OCI-M2 (cell line): ENCODE data around the gene SRSF9.
"Not testable (repeated sequence)": the region's sequence is repeated elsewhere in the genome, so short reads cannot be mapped to it uniquely, and the experiment has no call there.

Experiments used
- DNase-seq: peaks from one replicate; lab custom pipeline; 2025; ENCODE audit not compliant: unreplicated experiment; lab: John Stamatoyannopoulos, UW

SRSF9 gene, protein sequence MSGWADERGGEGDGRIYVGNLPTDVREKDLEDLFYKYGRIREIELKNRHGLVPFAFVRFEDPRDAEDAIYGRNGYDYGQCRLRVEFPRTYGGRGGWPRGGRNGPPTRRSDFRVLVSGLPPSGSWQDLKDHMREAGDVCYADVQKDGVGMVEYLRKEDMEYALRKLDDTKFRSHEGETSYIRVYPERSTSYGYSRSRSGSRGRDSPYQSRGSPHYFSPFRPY

DNA sequence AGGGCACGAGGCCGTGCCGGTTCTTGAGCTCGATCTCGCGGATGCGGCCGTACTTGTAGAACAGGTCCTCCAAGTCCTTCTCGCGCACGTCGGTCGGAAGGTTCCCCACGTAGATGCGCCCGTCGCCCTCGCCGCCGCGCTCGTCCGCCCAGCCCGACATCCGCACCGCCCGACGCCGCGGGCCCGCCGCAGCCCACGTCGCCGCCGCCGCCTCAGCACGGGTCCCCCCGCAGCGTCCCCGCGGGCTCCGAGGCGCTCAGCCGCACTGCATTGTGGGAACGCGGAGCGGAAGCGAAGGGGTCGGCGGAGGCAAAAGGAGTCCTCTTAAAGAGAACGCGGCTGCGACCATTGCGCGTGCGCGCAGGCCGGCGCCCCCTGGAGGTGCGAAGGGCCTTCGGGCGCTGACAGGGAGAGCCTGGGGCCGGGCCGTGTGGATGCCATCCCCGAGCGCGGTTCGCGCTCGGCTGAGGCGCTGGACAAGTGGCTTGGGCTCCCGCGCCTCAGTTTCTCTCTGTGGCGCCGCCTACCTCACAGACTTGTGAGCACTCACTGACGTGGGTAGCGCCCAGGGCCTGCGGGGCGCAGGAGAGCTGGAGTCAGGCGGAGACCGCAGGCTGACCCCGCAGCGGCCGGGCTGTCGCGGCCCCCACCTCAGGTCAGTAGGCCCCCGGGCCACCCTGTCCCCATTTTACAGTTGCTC, at the start of gene SRSF9:
SRSF9 (minus strand) TSS at position 299 of the 700 bp plus-strand sequence; CDS start at position 160, 139 bp downstream.
- DNase-seq: peak; percentile 68

DNA sequence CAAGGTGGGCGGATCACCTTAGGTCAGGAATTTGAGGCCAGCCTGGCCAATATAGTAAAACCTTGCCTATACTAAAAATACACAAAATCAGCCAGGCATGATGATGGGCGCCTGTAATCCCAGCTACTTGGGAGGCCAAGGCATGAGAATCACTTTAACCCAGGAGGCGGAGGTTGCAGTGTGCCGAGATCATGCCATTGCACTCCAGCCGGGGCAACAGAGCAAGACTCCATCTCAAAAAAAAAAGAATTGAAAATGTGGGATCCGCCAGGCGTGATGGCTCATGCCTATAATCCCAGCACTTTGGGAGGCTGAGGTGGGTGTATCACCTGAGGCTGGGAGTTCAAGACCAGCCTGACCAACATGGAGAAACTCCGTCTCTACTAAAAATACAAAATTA, 49.8 kb upstream of the SRSF9 start:
- not testable (repeated sequence) for DNase-seq

DNA sequence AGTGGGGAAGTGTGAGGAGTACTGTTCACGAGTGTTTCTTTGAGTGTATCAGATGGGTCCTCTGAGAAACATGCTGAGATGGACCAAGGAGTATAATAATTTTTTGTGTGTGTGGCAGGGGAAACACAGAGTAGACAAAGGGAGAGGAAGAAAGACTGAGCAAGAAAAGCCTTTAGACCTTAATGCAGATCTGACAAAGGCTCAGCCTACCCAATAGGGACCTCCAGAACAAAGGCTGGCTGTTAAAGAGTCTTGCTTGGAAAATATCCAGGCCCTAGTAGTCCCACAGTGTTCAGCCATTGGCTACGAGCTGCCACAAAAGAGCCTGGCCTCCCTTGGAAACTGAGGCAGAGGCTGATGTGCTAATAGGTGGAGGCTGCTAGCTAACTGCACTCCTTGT, 45.9 kb upstream of the SRSF9 start:
- no peak for DNase-seq

DNA sequence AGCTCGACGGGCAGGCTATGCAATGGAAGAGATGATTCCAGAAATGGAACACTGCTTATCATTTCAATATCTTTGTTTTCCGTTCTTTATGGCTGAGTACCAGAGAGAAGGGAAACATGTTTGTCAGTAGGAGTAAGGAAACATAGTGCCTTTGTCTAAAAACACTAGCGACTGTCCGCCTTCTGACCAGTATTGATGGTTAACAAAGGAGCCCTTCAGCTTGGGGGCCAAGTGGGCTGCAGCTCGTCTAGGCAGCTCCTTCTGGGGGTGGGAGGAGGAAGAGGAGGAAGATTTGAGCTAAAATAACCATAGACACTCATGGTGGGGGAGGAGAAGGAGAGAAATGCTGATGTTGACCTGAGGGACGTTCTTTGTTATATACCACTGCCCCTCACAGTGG, 44.5 kb upstream of the SRSF9 start:
- no peak for DNase-seq

DNA sequence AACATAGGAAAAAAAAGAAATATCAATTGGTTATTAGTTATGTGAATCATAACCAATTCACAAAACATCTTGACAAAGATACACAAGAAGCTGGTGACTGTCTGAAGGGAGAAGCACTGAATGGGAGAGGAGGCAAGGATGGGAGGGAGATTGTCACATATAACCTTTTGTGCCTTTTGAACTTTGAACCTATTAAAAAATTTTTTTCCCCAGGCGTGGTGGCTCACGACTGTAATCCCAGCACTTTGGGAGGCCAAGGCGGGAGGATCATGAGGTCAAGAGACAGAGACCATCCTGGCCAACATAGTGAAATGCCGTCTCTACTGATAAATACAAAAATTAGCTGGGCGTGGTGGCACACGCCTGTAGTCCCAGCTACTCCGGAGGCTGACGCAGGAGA, 39.0 kb upstream of the SRSF9 start:
- DNase-seq: no peak

DNA sequence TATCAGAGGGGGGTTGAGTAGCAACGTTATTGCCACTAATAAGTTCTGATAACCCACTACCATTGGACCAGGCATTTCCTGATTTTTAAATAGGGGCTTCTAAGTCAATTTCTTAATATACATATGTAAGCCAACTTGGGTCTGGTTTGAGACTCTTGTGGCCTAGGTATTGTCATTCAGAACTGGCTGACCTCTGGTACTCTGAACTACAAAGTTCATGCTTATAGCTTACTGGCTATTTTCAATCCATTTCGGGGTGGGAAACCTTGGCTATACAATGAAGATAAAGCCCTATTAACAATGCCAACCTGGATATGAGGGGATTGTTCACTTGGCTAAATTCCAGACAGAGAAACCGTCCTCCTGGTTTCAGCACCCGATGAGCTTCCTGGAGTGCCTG, 35.0 kb upstream of the SRSF9 start:
- no peak for DNase-seq

DNA sequence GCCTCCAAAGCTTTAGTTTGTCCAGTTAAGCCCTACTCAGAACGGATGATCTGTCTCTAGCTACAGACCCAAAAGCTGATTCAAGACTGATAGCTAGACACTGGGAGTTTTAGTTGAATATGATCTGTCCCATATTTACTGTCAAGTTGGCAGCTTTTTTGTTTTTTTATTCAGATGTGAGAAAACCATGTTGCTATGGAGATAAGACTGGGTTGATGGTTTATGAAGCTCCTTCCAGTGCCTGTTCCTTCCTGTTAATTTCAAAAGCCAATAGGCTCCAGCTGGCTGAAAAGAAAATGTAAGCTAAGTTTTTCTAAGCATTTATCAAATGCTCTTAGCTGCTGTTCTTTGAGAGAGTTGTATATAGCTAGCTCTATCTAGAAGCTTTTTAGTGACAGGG, 31.0 kb upstream of the SRSF9 start:
- DNase-seq: no peak

DNA sequence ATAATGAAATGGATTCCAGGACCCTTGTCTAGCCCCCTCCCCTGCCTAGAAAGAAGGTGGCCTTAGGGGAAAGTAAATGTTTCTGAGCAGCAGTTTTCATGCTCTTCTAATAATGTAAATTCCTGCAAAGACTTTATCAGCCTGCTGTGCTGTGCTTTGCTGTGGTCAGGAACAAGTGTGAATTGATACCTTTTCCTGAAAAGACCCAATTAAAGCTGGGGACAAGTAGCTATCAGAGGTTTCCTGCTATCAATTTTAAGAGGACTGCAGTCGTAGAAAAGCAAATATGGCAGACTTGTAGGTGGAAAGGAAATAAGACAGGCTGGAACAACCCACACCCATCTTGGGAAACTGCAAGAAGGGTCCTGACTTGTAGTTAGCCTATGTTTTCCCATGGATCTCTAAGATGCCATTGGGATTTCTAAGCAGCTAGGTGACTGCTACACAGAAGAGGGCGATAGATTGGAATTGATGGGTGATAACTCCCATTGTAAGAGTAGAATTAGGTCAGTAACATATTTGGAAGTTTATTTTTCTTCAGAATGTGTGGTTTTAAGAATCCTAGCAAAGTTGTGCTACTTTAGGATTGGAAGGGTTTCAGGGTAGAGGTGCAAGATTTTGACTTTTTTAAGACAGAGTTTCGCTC, 29.4 kb upstream of the SRSF9 start:
- no peak for DNase-seq

DNA sequence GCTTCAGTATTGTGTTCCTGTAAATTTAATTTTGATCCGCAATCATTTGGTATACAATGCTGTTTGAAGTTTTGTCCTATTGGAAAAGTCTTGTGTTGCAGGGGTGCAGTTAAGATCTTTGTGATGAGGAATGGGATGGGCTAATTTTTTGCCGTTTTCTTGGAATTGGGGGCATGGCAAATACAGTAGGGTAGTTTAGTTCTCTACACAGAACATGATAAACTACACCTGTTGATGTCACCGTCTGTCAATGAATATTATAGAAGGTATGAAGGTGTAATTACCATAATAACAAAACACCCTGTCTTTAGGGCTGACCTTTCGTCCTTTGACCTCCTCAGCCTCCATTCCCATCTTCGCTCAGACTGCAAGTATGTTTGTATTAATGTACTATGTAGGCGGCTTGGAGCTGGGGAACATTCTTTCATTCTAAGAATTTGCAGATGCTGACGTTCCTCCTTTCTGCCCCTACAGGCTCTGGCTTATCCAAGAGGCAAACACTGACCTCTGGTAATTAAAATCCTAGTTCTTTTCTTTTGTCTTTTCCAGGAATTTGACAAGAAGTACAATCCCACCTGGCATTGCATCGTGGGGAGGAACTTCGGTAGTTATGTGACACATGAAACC, 28.1 kb upstream of the SRSF9 start:
- DNase-seq: no peak

DNA sequence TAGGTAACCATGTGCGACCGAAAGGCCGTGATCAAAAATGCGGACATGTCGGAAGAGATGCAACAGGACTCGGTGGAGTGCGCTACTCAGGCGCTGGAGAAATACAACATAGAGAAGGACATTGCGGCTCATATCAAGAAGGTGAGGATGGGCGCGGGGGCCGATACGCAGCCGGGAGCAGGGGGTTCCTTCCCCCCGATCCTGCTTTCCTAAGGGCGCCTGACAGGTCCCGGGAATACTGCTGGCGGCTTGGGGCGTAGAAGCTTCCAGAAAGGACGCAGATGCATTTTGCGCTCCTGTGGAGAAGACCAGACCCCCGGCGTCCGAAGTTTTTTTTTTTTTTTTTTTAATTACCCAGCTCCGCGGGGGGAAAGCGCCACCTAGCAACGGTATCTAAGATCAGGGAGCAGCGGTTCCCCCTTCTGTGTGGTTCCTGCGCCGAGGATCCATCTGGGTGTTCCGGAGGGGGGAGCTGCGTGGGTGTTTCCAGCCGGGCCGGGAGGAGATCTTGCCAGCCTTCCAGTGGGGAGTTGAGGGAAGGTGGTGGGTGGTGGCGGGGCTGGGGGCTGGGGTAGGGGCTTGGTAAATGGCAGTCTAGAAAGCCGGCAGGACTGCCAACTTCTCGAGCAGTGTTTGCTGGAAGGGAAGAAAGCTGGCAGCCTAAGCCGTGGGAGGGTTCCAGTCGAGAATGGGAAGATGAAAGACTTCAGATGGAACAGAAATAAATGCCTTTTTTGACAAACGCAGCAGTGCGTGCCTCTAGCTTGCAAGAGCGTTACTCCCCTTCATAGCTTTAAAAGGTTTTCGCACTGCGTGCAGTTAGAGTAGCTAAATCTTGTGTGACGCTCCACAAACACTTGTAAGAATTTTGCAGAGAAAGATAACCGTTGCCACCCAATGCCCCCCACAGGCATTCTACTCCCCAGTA, 27.1 kb upstream of the SRSF9 start:
- DNase-seq: no peak

DNA sequence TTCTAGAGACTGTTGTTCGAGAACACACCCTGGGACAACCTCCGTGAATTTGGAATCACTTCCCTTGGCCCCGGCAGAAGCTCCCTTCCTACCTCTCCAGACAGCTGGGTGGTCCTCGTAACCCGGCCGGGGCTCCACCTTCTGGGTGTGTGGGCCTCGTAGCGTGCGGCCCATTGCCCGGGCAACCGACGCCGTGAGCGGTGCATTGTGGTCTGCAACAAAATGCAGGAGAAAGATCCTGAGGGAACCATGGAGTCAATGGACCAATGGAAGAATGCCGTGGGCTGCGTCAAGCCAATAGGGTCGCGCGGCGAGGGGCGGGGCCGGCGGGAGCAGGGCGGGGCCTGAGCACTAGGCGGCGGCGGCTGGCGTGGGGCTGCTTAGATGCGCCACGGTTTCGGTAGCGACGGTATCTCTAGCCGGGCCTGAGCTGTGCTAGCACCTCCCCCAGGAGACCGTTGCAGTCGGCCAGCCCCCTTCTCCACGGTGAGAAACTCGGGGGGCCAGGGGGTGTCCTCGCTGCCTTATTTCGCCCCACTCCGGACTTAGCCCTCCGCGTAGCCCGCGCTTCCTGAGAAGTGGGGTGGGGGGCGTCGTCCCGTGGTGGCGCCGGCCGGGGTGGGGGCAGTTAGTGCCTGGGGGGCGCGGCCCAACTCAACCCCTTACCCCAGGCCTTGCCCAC, 26.3 kb upstream of the SRSF9 start, which contains the start of gene DYNLL1:
DYNLL1 (plus strand) TSS at position 383 of the 682 bp plus-strand sequence. CDS start 309 bp downstream, outside the sequence.
- DNase-seq: peak; percentile 90

DNA sequence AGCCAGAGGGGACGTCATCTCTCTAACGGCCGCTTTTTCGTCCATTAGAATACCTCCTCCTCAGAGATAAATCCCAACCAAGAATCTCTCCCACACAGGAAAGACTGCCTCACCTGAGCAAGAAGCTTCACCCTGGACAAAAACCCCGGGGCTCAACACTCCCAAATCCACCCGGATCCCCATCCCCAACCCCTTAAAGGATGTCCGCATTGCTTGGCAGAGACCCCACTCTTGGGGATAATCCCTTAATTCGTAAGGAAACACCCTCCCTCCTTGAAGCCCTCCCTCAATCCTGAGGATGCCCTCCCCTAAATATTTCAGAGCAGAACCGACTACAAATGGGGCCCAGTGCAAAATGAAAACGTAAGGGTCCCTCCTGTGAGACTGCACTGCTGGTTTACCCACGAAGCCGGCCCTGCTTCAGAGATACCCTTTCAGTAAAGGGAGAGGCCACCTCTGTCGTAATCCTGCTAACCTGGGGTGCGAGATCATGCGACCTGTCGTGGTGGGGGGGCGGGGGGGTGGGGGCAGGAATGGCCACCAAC, 25.7 kb upstream of the SRSF9 start:
- DNase-seq: no peak

DNA sequence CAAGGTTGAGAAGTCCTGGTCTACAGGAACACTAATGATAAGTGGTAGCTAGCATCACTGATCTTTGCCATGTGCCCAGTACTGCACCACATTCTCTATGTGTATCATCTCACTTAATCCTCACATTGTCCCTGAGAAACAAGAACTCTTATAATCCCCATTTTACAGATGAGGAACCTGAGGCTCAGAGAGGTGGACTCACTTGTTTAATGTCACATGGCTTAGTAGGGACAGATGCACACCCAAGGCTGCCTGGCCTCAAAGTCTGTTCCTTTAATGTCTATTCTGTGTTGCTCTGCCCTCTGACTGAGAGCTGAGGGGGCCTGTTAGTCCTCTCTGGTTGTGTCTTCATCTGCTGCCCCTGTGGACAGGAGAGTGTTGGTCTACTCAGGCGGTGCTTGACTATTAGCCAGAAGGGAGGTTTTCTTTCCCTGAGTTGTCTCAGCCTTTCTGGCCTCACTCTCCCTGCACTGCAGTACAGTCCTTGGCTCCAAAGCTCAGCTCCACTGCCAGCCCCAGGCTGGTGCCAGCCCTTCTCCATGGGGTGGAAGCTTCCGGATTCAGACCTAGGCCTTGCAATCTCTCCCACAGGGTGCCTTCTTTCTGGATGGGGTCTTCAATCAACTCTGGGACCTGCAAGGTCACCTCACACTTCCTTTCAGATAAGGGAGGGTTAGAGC, 21.4 kb upstream of the SRSF9 start:
- DNase-seq: no peak

DNA sequence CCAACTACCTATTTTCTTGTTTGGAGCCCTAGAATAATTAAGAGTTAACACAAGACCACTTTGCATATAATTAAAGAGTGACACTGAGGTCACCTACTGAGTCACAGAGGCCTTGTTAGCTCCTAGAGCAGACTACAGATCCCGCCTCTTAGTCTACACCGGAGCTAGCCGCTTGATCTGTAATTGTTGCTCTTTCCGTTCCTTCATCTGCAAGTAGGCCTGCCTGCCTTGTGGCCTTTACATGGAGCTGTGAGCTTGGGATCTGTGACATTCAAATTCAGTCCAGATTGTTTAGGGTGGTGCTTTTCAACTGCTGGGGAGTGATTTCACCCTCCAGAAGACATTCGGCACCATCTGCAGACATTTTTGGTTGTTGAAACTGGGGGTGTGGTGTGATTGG, 20.8 kb upstream of the SRSF9 start:
- DNase-seq: no peak

DNA sequence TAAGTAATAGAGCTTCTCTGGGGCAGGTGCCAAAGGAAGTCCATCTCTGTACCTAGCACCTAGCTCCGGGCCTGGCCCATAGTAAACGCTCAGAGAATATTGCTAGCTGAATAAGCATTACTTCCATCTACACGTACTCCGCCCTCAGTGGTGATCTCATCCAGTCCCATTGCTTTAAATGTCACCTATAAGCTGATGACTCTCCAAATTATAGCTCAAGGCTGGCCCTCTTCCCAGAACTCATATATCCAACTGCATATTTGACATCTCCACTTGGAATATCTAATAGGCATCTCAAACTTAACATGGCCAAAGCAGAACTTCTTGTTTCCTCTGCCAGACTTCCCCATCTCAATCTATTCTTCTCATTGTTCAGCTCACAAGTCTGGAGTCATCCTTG, 19.5 kb upstream of the SRSF9 start:
- DNase-seq: no peak

DNA sequence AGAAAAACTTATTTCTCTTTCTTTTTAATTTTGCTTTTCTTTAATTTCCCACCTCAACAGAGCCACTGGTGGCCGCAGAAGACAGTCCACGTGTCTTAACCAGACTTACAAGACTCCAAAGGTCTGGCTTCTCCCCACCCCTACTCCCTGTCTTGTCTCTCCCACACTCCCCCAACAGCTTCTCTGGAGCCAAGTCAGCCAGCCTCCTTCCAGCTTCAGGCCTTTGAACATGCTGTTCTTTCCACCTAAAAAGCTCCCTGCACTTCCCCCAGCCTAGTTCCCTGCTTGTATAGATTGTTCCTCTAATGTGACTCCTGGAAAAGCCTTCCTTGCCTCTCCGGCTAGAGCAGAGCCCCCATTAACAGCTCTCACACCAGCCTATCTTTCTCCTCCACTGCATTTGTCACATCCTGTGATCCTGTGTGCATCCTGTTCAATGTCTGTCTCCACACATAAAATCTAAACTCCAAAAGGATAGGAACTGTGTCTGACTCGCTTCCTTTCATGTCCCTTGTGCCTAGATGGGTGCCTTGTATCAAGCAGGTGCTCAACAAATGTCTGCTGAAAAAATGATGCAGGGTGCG, 18.6 kb upstream of the SRSF9 start:
- no peak for DNase-seq

DNA sequence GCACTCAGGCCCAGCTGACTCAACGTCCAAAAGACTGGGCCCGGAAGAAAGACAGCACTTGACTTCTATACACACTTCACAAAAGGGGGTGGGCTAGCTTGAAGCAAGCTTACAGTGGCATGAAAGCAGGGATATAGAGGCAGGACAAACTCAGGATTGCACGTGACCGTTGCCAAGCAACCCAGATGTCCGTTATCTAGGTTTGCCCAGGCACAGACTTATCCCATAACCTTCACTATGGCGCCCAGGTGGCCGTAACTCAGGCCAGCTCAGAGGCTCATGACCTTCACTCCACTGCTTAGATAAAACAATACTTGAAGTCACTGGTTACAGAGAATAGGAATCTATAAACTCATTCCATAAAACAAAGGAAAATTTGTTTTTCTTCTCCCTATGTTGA, 18.0 kb upstream of the SRSF9 start:
- DNase-seq: not testable (repeated sequence)

DNA sequence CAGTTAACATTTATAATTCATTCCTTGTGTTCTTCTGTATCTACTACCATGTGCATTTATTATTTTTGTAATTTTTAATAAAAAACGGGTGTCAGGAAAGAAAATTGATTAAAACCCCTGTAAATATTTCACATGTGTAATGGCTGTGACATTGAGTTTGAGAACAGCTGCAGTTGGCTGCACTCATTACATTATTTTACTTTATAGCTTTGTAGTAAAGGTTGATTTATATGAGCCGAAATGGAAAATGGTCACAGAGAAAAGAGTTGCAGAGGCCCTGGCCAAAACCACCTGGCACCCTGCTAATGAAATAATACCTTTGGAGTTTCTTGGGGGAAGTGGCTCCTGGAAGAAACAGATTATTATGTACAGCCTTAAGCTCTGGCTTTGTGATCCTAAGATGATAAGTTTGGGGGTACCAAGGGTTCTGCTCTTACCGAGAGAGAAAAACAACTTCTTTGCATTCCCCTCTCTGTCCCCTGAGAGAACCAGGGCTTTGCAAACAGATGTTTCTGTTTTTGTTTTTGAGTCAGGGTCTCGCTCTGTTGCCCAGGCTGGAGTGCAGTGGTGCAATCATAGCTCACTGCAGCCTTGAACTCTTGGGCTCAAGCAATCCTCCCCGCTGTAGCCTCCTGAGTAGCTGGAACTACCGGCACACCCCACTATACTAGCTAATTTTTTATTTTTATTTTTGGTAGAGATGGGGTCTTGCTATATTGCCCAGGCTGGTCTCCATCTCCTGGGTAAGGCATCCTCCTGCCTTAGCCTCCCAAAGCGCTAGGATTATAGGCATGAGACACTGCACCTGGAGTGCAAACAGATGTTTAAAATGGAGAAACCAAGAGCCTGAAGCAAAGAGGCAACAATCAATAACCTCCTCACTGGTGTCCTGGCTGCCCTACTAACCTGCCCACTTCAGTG, 16.7 kb upstream of the SRSF9 start:
- no peak for DNase-seq
